Measurements from ENCODE around the gene TMEM253. TPM values are rescaled to one million over a fixed set of nuclear protein-coding genes. Genes with fewer than 3 reads are reported as not detected.

TMEM253 gene
- 0.37 to 1.4 TPM (median 1.1 TPM) in 5 replicates for total RNA-seq (2022; extraction: Qiagen RNA extraction; ENCODE audit: low read depth)

DNA sequence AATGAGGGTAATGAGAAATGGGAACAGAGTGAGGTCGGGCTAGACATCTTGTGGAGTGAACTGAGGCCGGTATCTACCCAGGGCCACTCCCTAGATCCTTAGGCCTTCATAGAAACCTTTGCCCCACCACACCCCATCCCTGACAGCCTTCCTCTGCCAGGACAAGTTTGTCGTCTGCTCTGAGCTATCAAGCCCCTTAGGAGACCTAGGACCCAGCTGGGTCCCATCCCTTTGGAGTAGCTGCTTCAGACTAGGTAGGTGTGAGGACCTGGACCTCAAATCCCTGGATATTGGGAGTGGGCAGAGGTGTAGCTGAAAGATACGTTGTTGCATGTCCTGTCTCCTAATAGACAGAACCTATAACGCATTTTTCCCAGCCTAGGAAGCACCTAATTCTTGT, at the start of gene TMEM253:
TSS of gene TMEM253 (plus strand) at position 136 of the 400 bp plus-strand sequence. CDS start 278 bp downstream, outside the sequence.

DNA sequence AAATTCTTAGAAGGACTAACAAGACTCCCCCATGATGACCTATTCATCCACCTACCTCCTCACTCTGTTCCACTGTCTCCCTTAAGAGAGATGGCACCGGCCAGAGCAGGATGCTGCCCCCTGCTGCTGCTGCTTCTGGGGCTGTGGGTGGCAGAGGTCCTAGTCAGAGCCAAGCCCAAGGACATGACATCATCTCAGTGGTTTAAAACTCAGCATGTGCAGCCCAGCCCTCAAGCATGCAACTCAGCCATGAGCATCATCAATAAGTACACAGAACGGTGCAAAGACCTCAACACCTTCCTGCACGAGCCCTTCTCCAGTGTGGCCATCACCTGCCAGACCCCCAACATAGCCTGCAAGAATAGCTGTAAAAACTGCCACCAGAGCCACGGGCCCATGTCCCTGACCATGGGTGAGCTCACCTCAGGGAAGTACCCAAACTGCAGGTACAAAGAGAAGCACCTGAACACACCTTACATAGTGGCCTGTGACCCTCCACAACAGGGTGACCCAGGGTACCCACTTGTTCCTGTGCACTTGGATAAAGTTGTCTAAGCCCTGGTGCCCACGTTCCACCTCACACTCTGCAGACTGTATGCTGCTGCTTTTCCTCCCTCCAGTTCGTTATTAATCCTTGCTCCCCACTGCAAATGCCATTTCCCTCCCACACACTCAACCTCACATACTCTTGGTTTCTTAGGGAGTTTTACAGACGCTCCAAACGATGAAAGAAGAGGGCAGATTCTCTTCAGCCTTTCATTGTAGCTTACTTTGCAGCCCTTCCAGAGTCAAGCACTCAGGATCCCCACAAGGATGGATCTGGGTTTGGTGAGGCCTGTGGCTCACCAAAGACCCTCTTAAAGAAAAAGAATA, 42.8 kb upstream of the TMEM253 start, which contains the start of gene RNASE8:
TSS of gene RNASE8 (plus strand) at position 20 of the 873 bp plus-strand sequence. CDS start at position 91, 71 bp downstream.

DNA sequence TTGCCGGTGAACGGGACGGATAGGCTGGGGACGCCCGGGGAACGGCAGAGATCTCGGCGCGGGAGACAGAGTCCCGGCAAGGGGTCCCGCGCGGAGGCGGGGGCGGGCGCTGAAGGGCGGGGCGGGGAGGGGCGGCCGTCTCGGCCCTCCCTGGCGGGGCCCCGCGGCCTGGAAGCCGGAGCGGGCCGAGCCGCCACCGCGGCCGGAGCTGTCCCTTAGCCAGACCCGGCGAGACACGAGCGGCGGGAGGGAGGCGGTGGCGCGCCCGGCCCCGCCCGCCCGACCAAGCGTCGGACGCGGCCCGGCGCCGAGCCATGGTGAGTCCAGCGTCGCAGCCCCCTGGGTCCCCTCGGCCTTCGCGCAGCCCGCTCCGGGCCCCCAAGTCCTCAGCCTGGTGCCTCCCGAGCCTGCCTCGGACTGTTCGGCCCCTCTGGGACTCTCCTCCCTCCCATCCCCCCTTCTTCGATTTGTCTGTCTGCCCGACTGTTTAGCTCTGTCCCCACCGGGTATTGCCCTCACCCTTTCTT, 30.7 kb upstream of the TMEM253 start, which contains the start of gene ARHGEF40:
TSS of gene ARHGEF40 (plus strand) at position 222 of the 527 bp plus-strand sequence. CDS start at position 315, 93 bp downstream.

DNA sequence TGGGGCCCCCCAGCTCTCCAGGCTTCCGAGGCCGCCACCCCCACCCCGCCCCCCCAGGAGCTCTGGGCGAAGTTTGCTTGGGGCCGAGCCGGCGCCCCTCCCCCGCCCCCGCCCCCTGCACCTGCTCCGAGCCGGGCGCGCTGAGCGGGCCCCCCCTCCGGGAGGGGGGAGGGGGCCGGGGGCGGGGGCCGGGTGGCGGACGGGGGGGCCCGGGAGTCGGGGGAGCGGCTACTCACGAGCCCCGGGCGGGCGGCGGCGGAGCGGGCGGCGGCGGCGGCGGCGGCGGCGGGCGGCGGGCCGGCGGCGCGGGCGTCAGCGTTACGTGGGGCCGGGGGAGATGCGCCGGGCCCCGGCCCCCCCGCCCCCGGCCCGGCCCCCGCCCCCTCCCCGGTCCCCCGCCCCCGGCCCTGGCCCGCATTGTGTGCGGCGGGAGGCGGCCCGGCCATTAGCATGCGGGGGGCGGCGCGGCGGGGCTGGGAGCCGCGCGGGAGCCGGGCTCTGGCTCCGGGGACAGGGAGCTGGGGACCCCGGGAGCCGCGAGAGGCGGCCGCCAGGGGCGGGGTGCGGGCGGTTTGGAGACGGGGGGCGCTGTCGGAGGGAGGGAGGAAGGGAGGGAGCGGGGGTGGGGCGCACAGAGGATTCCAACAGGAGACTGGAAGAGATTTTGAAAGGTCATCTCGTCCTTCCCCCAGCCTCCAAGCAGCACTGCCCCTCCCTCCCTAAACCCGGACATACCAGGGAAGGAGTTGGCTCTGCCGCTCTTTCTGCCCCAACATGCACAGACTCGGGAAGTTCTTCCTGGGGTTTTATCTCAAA, 2.6 kb upstream of the TMEM253 start, which contains the start of gene ZNF219:
TSS of gene ZNF219 (minus strand) at position 580 of the 816 bp plus-strand sequence. CDS start 5,064 bp downstream, outside the sequence.

Other genes with a start within 250 kb of the TMEM253 start
- not detected in 5 replicates for gene RNASE3, start 209.7 kb upstream of the TMEM253 start, total RNA-seq (2022; extraction: Qiagen RNA extraction; ENCODE audit: low read depth)
- not detected in 5 replicates for gene RNASE2, start 145.6 kb upstream of the TMEM253 start, total RNA-seq (2022; extraction: Qiagen RNA extraction; ENCODE audit: low read depth)
- gene METTL17, start 111.1 kb upstream of the TMEM253 start, total RNA-seq (2022; extraction: Qiagen RNA extraction; ENCODE audit: low read depth), result 70.0 to 77.7 TPM (median 75.4 TPM) in 5 replicates
- 0.09 TPM in 1 of 5 replicates, not detected in the others for gene SLC39A2, start 101.8 kb upstream of the TMEM253 start, total RNA-seq (2022; extraction: Qiagen RNA extraction; ENCODE audit: low read depth)
- gene NDRG2, start 76.0 kb upstream of the TMEM253 start, total RNA-seq (2022; extraction: Qiagen RNA extraction; ENCODE audit: low read depth), result 2.8 to 3.7 TPM (median 3.0 TPM) in 5 replicates
- gene TPPP2, start 70.8 kb upstream of the TMEM253 start, total RNA-seq (2022; extraction: Qiagen RNA extraction; ENCODE audit: low read depth), result not detected in 5 replicates
- not detected in 5 replicates for gene RNASE13, start 66.3 kb upstream of the TMEM253 start, total RNA-seq (2022; extraction: Qiagen RNA extraction; ENCODE audit: low read depth)
- gene RNASE7, start 58.7 kb upstream of the TMEM253 start, total RNA-seq (2022; extraction: Qiagen RNA extraction; ENCODE audit: low read depth), result not detected in 5 replicates
- gene RNASE8, start 43.2 kb upstream of the TMEM253 start, total RNA-seq (2022; extraction: Qiagen RNA extraction; ENCODE audit: low read depth), result not detected in 5 replicates
- 10.3 to 13.8 TPM (median 12.3 TPM) in 5 replicates for gene ARHGEF40, start 30.8 kb upstream of the TMEM253 start, total RNA-seq (2022; extraction: Qiagen RNA extraction; ENCODE audit: low read depth)
- 19.5 to 32.9 TPM (median 29.0 TPM) in 5 replicates for gene ZNF219, start 2.4 kb upstream of the TMEM253 start, total RNA-seq (2022; extraction: Qiagen RNA extraction; ENCODE audit: low read depth)
- not detected in 5 replicates for gene OR5AU1, start 55.0 kb downstream of the TMEM253 start, total RNA-seq (2022; extraction: Qiagen RNA extraction; ENCODE audit: low read depth)
- gene HNRNPC, start 168.4 kb downstream of the TMEM253 start, total RNA-seq (2022; extraction: Qiagen RNA extraction; ENCODE audit: low read depth), result 834 to 993 TPM (median 864 TPM) in 5 replicates
- 0.24 to 0.54 TPM (median 0.26 TPM) in 5 replicates for gene RPGRIP1, start 179.0 kb downstream of the TMEM253 start, total RNA-seq (2022; extraction: Qiagen RNA extraction; ENCODE audit: low read depth)

Measured in A549 treated with DMSO at 1 μM for 4 hours (cell line).